Kidney (tissue), 14 donors: Measurements from ENCODE around the gene B3GALT4. TPM values are rescaled to one million over a fixed set of nuclear protein-coding genes. Genes with fewer than 3 reads are reported as not detected.

Source experiments
- DNase-seq, 5 donors: peaks; one replicate each; pipeline ENCODE4 v3.0.0-alpha.2; 2013 to 2020
- FAIRE-seq: peaks from 2 replicates; lab custom pipeline; 2012; peaks lifted over from hg19 to GRCh38; lab: Jason Lieb, UNC
- H3K27ac ChIP-seq, 2 donors: one replicate each; pipeline ENCODE4 v1.7.0; 2013; ENCODE audit warnings: low read depth in 2 of 2, low read length in 2 of 2, inconsistent platforms in 1 of 2
- H3K27me3 ChIP-seq: one replicate; pipeline ENCODE4 v1.7.1; 2013; ENCODE audit warnings: low read length, inconsistent platforms; ENCODE audit not compliant: control insufficient read depth, insufficient read depth
- H3K36me3 ChIP-seq, 3 donors: one replicate each; pipeline versions ENCODE4 v1.7.0 to v1.7.1; 2013; ENCODE audit warnings: low read length in 3 of 3, control low read depth in 1 of 3, inconsistent platforms in 1 of 3; ENCODE audit not compliant: insufficient read depth in 3 of 3, control insufficient read depth in 2 of 3
- H3K4me1 ChIP-seq, 3 donors: one replicate each; pipeline versions ENCODE4 v1.7.0 to v1.7.1; 2013; ENCODE audit warnings: low read length in 3 of 3, inconsistent platforms in 1 of 3, low read depth in 1 of 3; ENCODE audit not compliant: control insufficient read depth in 2 of 3, insufficient read depth in 2 of 3
- H3K4me3 ChIP-seq, 3 donors: one replicate each; pipeline versions ENCODE4 v1.7.0 to v1.8.1; 2013; ENCODE audit warnings: low read length in 3 of 3, control low read depth in 1 of 3, inconsistent platforms in 1 of 3
- H3K9ac ChIP-seq, 3 donors: one replicate each; pipeline versions ENCODE4 v1.7.0 to v1.7.1; 2013; ENCODE audit warnings: low read length in 3 of 3, control low read depth in 1 of 3, inconsistent platforms in 1 of 3
- H3K9me3 ChIP-seq, 3 donors: one replicate each; pipeline versions ENCODE4 v1.7.0 to v1.7.1; 2013; ENCODE audit warnings: low read length in 3 of 3, control low read depth in 1 of 3, inconsistent platforms in 1 of 3; ENCODE audit not compliant: control insufficient read depth in 2 of 3, insufficient read depth in 1 of 3
- CTCF ChIP-seq: IDR thresholded peaks from 3 replicates; pipeline ENCODE4 v1.5.1; 2012; ENCODE audit warnings: mild to moderate bottlenecking, moderate library complexity, borderline replicate concordance; ENCODE audit not compliant: insufficient read depth; ENCODE audit errors: extremely low read depth
- intact Hi-C: fragments of 100-400 bp; cut with DNase I; formaldehyde crosslinking; loops from one replicate; pipeline ENCODE4 v1.11.1; 2022
- polyA plus RNA-seq: library from polyadenylated mRNA; stranded (reverse); fragments of 350-450 nt; fragmentation: Illumina TruSeq; extraction: RNeasy Lipid Tissue Mini Kit (QIAGEN cat#74804); gene quantifications from one replicate; pipeline ENCODE4 v1.2.3, GENCODE V29; 2014; ENCODE audit warnings: low read depth, low replicate concordance; ENCODE audit not compliant: insufficient read depth
- total RNA-seq: library from RNA; stranded (reverse); fragmentation: NEBNext Ultra II Directional; extraction: Animal tissue kit (Norgen Biotek cat#: 25700); gene quantifications from one replicate; pipeline ENCODE4 v1.2.1, GENCODE V29; 2021
- donor health status: control.
- donor health status: control.
- donor health status: control.
- donor health status: control.
- donor health status: control.
- donor health status: DM: yes; HTN: yes; CAD: no.
- donor health status: Normal renal cell carcinoma (clear cell type).

Gene B3GALT4
- total and polyA plus RNA-seq, 2 donors from 2014 or later = 14.0 to 20.2 TPM

DNA sequence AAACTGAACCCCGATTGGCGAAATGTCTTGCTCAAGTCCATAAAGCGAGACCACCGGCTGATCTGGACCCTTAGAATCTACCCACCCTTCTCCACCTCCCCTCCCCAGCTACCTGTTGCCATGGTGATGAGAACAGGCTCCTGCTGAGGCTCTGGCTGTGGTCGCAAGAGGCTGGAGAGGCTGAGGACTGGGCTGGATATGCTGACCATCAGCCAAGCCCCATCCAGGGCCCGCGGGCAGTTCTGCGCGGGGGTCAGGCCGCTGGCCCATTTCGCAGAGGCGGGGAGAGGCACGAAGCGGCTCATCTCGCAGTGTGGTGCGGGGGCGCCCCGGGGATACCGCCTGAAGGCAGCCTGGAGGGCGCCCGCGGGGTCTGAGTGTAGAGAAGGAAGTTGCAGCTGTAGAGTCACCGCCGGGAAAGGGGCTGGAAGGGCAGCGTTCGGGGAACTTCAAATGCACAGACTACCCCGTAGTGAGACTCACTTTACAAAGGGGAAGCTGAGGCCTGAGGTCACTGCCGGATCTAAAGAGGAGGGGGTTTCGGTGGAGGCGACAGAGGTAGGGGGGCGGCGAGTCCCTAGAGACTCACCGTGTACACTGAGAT is 36.3 kb downstream of the B3GALT4 start:
- FAIRE-seq (no peak), DNase-seq (peak; percentile 56 to 84 (median 66))
- Histone ChIP-seq H3K36me3 (no peaks in the 10 kb centered on the region), H3K27me3 (no peaks in the 10 kb centered on the region), H3K9ac (peak overlapping the region; percentile 69 to 94 (median 93)), H3K4me3 (peak overlapping the region; percentile 70 to 96 (median 90)), H3K9me3 (no peaks in the 10 kb centered on the region), H3K27ac (peak overlapping the region; percentile 93 to 98), H3K4me1 (peaks cover 0 to 27% (median 2%) of the 10 kb centered on the region in 3 donors)
- no peak for TF ChIP-seq CTCF
- intact Hi-C loops = no loop called here

- Histone ChIP-seq H3K27ac (peak within 1 kb of the TSS; percentile 93 to 98), H3K27me3 (no peaks in the 10 kb centered on the region), H3K9ac (peak within 1 kb of the TSS; percentile 69 to 94 (median 93)), H3K36me3 (peaks cover 0 to 1% (median 0%) of the 10 kb centered on the region in 3 donors), H3K4me3 (peak within 1 kb of the TSS; percentile 70 to 96 (median 90)), H3K4me1 (peaks cover 0 to 33% (median 9%) of the 10 kb centered on the region in 3 donors), H3K9me3 (no peaks in the 10 kb centered on the region)
- DNase-seq = peak; percentile 57 to 87 (median 79)
- intact Hi-C loops = no loop called here
- FAIRE-seq = no peak
- no peak for TF ChIP-seq CTCF
These were observed 37.0 kb downstream of the B3GALT4 start, which contains the start of gene TAPBP for GRCh38 chr6:33313709-33314514. TAPBP (minus strand) TSS chr6:33314078; CDS start chr6:33314041, 37 bp downstream.

DNA sequence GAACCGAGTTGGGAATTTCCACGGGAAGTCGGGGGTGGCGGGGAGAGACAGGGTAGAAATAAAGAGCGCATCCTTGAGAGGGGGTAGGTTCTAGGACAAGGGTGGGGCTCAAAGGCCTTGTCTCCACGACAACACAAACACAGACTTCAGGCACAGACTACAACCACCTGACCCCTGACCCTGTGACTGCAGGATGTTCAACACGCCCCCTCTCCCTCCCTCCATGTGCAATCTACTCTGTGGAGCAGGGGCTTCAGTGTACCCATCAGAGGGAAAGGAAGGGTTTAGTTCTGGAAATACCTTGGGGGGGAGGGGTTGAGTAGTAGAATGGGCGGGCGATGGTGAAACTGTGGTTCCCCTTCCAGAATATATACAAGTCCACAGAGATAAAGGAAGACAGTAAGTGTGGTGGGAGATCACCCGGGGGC is 37.6 kb downstream of the B3GALT4 start:
- no peak for FAIRE-seq
- peaks cover 0 to 35% (median 12%) of the 10 kb centered on the region in 3 donors for H3K4me1 ChIP-seq

More for the DNA sequence above, 37.6 kb downstream of the B3GALT4 start:
- Histone ChIP-seq H3K4me3 (peak overlapping the region; percentile 70 to 96 (median 90)), H3K27me3 (no peaks in the 10 kb centered on the region), H3K27ac (peak overlapping the region; percentile 93 to 98), H3K9ac (peak overlapping the region; percentile 39 to 94 (median 55)), H3K36me3 (peaks cover 0 to 8% (median 4%) of the 10 kb centered on the region in 3 donors), H3K9me3 (no peaks in the 10 kb centered on the region)
- DNase-seq = peak; percentile 66 to 92 (median 83)
- no peak for TF ChIP-seq CTCF
- intact Hi-C loops = no loop called here
